ENCODE results near the gene NRCAM.
"Not testable (repeated sequence)": the region's sequence is repeated elsewhere in the genome, so short reads cannot be mapped to it uniquely, and the experiment has no call there.

The NRCAM gene

DNA sequence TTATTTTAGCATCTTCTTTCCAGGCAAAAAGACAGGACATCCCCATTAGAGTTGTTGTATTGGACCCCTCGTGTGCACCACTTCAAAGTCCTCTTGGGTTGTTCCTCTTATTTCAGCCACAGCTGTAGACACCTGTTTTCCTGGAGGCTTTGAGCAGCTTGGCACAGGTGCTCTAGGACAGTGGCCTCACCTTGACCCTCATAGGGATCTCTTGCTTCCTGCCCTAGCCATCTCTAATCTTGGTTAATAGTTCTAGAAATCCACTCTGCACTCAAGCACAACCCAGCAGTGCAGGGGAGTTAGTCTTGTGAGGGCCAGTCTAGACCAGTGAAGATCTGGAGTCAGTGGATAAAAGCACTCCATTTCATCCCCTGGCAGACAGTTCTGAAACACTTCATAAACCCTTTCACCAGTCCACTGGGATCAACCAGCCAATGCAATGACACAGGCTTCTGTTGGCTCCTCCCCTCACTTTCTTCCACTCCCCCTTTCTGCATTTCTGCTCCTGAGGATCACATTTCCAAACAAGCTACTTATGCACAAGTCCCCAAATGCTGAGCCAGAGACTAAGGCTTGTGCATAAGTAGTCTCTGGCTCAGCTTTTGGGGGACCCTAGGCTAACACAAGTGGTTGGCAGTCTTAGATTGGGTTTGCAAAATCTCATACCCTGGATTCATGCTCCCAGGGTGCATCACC, 194.5 kb downstream of the NRCAM start:
- in situ Hi-C loops (cut with MboI; ENCODE audit: low sequenced_read_pairs, unreplicated experiment) = no loop called here
- TF ChIP-seq, protein P1, sequence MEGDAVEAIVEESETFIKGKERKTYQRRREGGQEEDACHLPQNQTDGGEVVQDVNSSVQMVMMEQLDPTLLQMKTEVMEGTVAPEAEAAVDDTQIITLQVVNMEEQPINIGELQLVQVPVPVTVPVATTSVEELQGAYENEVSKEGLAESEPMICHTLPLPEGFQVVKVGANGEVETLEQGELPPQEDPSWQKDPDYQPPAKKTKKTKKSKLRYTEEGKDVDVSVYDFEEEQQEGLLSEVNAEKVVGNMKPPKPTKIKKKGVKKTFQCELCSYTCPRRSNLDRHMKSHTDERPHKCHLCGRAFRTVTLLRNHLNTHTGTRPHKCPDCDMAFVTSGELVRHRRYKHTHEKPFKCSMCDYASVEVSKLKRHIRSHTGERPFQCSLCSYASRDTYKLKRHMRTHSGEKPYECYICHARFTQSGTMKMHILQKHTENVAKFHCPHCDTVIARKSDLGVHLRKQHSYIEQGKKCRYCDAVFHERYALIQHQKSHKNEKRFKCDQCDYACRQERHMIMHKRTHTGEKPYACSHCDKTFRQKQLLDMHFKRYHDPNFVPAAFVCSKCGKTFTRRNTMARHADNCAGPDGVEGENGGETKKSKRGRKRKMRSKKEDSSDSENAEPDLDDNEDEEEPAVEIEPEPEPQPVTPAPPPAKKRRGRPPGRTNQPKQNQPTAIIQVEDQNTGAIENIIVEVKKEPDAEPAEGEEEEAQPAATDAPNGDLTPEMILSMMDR (IDR thresholded peaks at IDR 0.05; ENCODE audit: borderline replicate concordance, control extremely low read depth, extremely low read depth, insufficient read depth, missing control alignments) = no peak
- DNase-seq (ENCODE audit: low spot score) = no peak

DNA sequence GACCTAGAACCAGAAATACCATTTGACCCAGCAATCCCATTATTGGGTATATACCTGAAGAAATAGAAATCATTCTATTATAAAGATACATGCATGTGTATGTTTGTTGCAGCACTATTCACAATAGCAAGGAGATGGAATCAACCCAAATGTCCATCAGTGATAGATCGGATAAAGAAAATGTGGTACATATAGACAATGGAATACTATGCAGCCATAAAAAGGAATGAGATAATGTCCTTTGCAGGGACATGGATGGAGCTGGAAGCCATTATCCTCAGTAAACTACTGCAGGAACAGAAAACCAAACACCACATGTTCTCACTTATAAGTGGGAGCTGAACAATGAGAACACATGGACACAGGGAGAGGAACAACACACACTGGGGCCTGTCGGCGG, 196.8 kb downstream of the NRCAM start:
- in situ Hi-C loops (cut with MboI; ENCODE audit: low sequenced_read_pairs, unreplicated experiment); DNase-seq (ENCODE audit: low spot score): not testable (repeated sequence)

DNA sequence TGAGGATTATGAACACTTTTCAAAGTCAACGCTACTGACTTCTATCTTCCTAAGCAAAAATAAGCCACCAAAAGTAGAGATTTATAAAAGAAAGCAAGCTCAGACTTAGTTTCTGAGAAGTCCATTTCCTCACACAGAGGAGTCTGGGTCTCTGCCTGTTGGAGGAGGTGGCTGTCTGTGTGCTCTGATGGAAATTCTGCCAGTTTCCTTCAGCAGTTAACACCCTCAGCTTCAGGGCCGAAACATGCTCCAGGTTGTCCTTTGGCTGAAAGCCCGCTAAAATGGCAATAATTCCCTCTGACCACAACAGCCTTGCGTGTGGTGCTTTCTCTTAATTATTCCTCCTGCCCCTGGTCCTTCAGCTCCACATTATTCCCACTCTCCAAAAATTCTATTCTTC, 198.3 kb downstream of the NRCAM start:
- in situ Hi-C loops (cut with MboI; ENCODE audit: low sequenced_read_pairs, unreplicated experiment) = no loop called here
- TF ChIP-seq, protein P1 (IDR thresholded peaks at IDR 0.05; ENCODE audit: borderline replicate concordance, control extremely low read depth, extremely low read depth, insufficient read depth, missing control alignments) = no peak
- DNase-seq (ENCODE audit: low spot score) = no peak

DNA sequence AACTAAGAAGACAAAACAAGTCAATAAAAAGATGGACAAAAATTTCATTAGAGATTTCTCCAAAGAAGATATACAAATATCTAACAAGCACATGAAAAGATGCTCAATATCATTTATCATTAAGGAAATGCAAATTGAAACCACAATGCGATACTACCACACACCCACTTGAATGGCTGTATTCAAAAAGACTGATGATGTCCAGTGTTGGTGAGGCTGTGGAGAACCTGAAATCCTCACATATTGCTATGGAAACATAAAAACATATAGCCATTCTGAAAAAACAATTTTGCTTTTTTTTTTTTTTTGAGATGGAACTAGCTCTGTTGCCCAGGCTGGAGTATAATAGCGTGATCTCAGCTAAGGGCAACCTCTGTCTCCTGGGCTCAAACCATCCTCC, 202.0 kb downstream of the NRCAM start:
- TF ChIP-seq, protein P1 (IDR thresholded peaks at IDR 0.05; ENCODE audit: borderline replicate concordance, control extremely low read depth, extremely low read depth, insufficient read depth, missing control alignments) = no peak
- no peak for DNase-seq (ENCODE audit: low spot score)
- in situ Hi-C loops (cut with MboI; ENCODE audit: low sequenced_read_pairs, unreplicated experiment) = no loop called here

DNA sequence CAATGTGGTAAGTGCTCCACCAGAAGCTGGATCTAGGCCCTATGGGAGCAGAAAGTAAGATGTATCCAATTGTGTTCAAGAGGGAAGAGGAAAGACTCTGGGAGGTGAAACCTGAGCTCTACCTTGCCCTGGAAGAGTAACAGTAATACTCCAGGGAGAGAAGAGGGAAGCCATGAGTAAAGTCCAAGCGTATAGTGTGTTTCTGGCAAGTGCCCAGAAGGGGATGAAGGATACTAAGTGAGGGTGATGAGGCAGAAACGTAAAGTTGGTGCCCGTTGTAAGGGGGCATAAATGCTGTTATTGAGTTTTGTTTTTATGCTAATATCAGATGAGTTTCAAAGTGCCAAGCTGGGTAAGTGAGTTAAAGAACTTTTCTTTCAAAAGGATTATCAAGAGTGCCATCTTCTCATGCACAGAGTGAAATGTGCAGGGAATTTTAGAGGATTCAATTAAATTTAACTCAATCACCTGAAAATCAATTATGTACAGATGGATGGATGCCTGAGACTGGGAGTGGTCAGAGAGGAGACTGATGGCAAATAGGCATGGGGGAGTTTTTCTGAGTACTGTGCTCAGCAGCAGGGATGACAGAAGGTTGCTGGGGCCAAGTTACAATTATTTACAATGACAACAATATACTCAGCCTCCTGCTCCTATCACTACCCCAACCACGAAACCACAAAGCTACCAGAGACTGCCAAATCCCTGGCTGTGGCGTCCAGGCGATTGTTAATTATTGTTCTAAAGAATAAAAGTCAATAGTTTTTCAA, 202.8 kb downstream of the NRCAM start:
- in situ Hi-C loops (cut with MboI; ENCODE audit: low sequenced_read_pairs, unreplicated experiment) = no loop called here
- TF ChIP-seq, protein P1 (IDR thresholded peaks at IDR 0.05; ENCODE audit: borderline replicate concordance, control extremely low read depth, extremely low read depth, insufficient read depth, missing control alignments) = no peak
- DNase-seq (ENCODE audit: low spot score) = no peak

DNA sequence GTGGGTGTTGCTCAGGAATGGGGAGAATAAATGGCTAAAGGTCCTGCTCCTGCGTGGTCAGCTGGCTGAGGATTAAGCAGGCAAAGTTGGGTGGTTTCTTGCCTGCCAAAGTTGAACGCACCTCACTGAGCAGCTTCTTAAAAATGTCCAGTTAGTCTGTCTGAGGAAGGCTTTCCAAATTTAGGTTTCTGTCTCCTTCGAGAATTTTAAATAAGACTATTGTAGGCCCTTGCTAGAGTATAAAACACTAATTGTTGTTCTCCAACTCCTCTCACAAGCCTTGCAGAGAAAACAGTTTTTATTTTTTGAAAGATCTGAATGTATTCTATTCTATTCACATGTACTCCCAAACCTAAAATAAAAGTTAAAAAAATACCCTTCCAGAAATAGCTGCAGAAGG, 204.1 kb downstream of the NRCAM start:
- in situ Hi-C loops (cut with MboI; ENCODE audit: low sequenced_read_pairs, unreplicated experiment) = no loop called here
- TF ChIP-seq, protein P1 (IDR thresholded peaks at IDR 0.05; ENCODE audit: borderline replicate concordance, control extremely low read depth, extremely low read depth, insufficient read depth, missing control alignments) = no peak
- no peak for DNase-seq (ENCODE audit: low spot score)

DNA sequence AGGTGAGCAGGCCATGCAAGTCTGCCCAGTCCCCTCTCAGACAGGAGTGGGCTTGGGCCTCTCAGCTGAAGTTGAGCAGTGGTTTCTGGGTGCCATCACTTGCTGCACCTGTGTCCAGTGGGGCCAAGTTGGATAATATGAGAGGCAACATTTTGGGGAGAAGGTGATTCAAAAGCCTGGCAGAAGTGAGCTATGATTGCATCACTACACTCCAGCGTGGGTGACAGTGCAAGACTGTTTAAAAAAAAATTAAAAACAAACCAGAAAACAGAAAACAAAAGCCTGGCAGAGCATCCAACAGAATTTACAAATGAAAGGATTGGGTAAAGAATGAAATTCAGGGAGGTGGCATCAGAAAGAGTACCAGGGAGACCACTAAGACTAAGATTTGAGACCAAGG, 204.5 kb downstream of the NRCAM start:
- DNase-seq (ENCODE audit: low spot score) = no peak
- TF ChIP-seq, protein P1 (IDR thresholded peaks at IDR 0.05; ENCODE audit: borderline replicate concordance, control extremely low read depth, extremely low read depth, insufficient read depth, missing control alignments) = no peak
- in situ Hi-C loops (cut with MboI; ENCODE audit: low sequenced_read_pairs, unreplicated experiment) = no loop called here

Data from GM13976 (cell line).